OCI-LY3 (cell line): ENCODE measurements around the gene ANKRD33.

ENCODE experiments used
- H2AFZ ChIP-seq: fragments of 200-600, 300-600 bp; shearing (Covaris generic); 2 replicates; pipeline ENCODE4 v1.6.0; 2014; ENCODE audit warnings: antibody characterized with exemption, low read depth, low read length
- H3K27ac ChIP-seq: fragments of 200-600, 300-600 bp; sonication (generic); 2 replicates; pipeline ENCODE4 v1.5.1; 2014; ENCODE audit warnings: mild to moderate bottlenecking, low read length, moderate library complexity, mixed read lengths
- H3K27me3 ChIP-seq: fragments of 200-600, 300-600 bp; sonication (generic); 2 replicates; pipeline ENCODE4 v1.6.1; 2014; ENCODE audit warnings: low read depth, low read length, mixed read lengths
- H3K36me3 ChIP-seq: fragments of 200-600, 300-600 bp; sonication (generic); replicated peaks from 2 replicates; pipeline ENCODE3; 2014; ENCODE audit warnings: low read depth, low read length, mixed read lengths
- H3K4me1 ChIP-seq: fragments of 300-600, 200-600 bp; sonication (generic); 2 replicates; pipeline ENCODE4 v1.6.1; 2014; ENCODE audit warnings: low read length, mixed read lengths
- H3K4me2 ChIP-seq: fragments of 200-600, 300-600 bp; sonication (generic); 2 replicates; pipeline ENCODE4 v1.6.1; 2014; ENCODE audit warnings: low read length, mixed read lengths
- H3K4me3 ChIP-seq: fragments of 300-600, 200-600 bp; sonication (generic); 2 replicates; pipeline ENCODE4 v1.5.1; 2014; ENCODE audit warnings: antibody characterized with exemption, mild to moderate bottlenecking, low read length, moderate library complexity
- H3K79me2 ChIP-seq: fragments of 300-600, 200-600 bp; shearing (Covaris generic); 2 replicates; pipeline ENCODE4 v1.6.1; 2014; ENCODE audit warnings: mild to moderate bottlenecking, low read length, mixed read lengths
- H3K9ac ChIP-seq: fragments of 300-600, 200-600 bp; shearing (Covaris generic); 2 replicates; pipeline ENCODE4 v1.6.0; 2014; ENCODE audit warnings: mild to moderate bottlenecking, low read length, moderate library complexity
- H3K9me3 ChIP-seq: fragments of 200-600, 300-600 bp; shearing (Covaris generic); 2 replicates; pipeline ENCODE4 v1.6.1; 2014; ENCODE audit warnings: low read length, mixed read lengths; ENCODE audit not compliant: insufficient read depth
- H4K20me1 ChIP-seq: fragments of 200-600, 300-600 bp; sonication (generic); 2 replicates; pipeline ENCODE4 v1.6.1; 2016; ENCODE audit warnings: low read length, mixed read lengths; ENCODE audit not compliant: insufficient read depth
- CTCF ChIP-seq: fragments of 200-600, 300-600 bp; sonication (generic); IDR thresholded peaks from 2 replicates; pipeline ENCODE4 v1.5.1; 2014; ENCODE audit warnings: antibody characterized with exemption, low read length, low read depth
- EZH2phosphoT487 ChIP-seq: fragments of 200-600 bp; shearing (Covaris generic); IDR thresholded peaks from 2 replicates; pipeline ENCODE4 v1.6.1; 2018; ENCODE audit warnings: antibody characterized with exemption, mixed run types, low read depth

The ANKRD33 gene

GRCh38 chr12:51887476-51888315 is at the start of gene ANKRD33:
Gene ANKRD33 (plus strand): TSS chr12:51888103. CDS start chr12:51888187, 84 bp downstream.
- TF ChIP-seq EZH2phosphoT487 (no peak), CTCF (no peak)
- no peak within 1 kb of the TSS for H3K9ac ChIP-seq
- no peak within 1 kb of the TSS for H3K4me2 ChIP-seq
- H3K4me3 ChIP-seq = no peak within 1 kb of the TSS
- no peaks in the 10 kb centered on the region for H3K9me3 ChIP-seq
- no peaks in the 10 kb centered on the region for H3K36me3 ChIP-seq
- H3K27me3 ChIP-seq = no peaks in the 10 kb centered on the region
- H3K4me1 ChIP-seq = peaks cover 2% of the 10 kb centered on the region
- no peak within 1 kb of the TSS for H2AFZ ChIP-seq
- H3K79me2 ChIP-seq = no peaks in the 10 kb centered on the region
- H3K27ac ChIP-seq = no peak within 1 kb of the TSS
- H4K20me1 ChIP-seq = no peaks in the 10 kb centered on the region

GRCh38 chr12:51838762-51839161 is 49.1 kb upstream of the ANKRD33 start:
- no peak for TF ChIP-seq EZH2phosphoT487
- no peak for TF ChIP-seq CTCF
- no peaks in the 10 kb centered on the region for H3K4me1 ChIP-seq
- no peak overlapping the region for H2AFZ ChIP-seq
- no peak overlapping the region for H3K4me3 ChIP-seq
- H3K79me2 ChIP-seq = no peaks in the 10 kb centered on the region
- no peaks in the 10 kb centered on the region for H3K9me3 ChIP-seq
- H3K4me2 ChIP-seq = no peak overlapping the region
- H4K20me1 ChIP-seq = no peaks in the 10 kb centered on the region
- no peaks in the 10 kb centered on the region for H3K36me3 ChIP-seq
- H3K27me3 ChIP-seq = peaks cover 58% of the 10 kb centered on the region
- H3K27ac ChIP-seq = no peak overlapping the region
- no peak overlapping the region for H3K9ac ChIP-seq

- TF ChIP-seq EZH2phosphoT487 (no peak), CTCF (no peak)
- Histone ChIP-seq H3K4me2 (no peak overlapping the region), H3K27me3 (peaks cover 64% of the 10 kb centered on the region), H3K27ac (no peak overlapping the region), H3K4me3 (no peak overlapping the region), H3K79me2 (no peaks in the 10 kb centered on the region), H4K20me1 (no peaks in the 10 kb centered on the region), H3K36me3 (no peaks in the 10 kb centered on the region), H3K9ac (no peak overlapping the region), H2AFZ (no peak overlapping the region), H3K4me1 (no peaks in the 10 kb centered on the region), H3K9me3 (no peaks in the 10 kb centered on the region)
Measured at GRCh38 chr12:51839310-51839947, 48.5 kb upstream of the ANKRD33 start.

GRCh38 chr12:51840966-51841365 is 46.9 kb upstream of the ANKRD33 start:
- H4K20me1 ChIP-seq = no peaks in the 10 kb centered on the region
- no peak overlapping the region for H3K4me2 ChIP-seq
- no peaks in the 10 kb centered on the region for H3K36me3 ChIP-seq
- TF ChIP-seq CTCF = no peak
- no peak for TF ChIP-seq EZH2phosphoT487
- H3K79me2 ChIP-seq = no peaks in the 10 kb centered on the region
- no peaks in the 10 kb centered on the region for H3K9me3 ChIP-seq
- no peak overlapping the region for H3K27ac ChIP-seq
- H3K4me1 ChIP-seq = no peaks in the 10 kb centered on the region
- no peak overlapping the region for H3K9ac ChIP-seq
- H3K27me3 ChIP-seq = peaks cover 74% of the 10 kb centered on the region
- no peak overlapping the region for H2AFZ ChIP-seq
- no peak overlapping the region for H3K4me3 ChIP-seq
